Ishikawa (cell line): ENCODE measurements around the gene ITPR1.

Experiments
- CEBPB ChIP-seq: IDR thresholded peaks from 2 replicates; pipeline ENCODE4 v1.6.1; 2012
- CREB1 ChIP-seq: IDR thresholded peaks from 2 replicates; pipeline ENCODE4 v1.6.1; 2012; ENCODE audit warnings: low read depth
- EGR1 ChIP-seq: IDR thresholded peaks from 2 replicates; pipeline ENCODE4 v1.6.1; 2012
- EP300 ChIP-seq: IDR thresholded peaks from 2 replicates; pipeline ENCODE4 v1.6.1; 2012; ENCODE audit warnings: borderline replicate concordance
- FOXM1 ChIP-seq: IDR thresholded peaks from 2 replicates; pipeline ENCODE4 v1.6.1; 2012; ENCODE audit warnings: low read depth, borderline replicate concordance
- NFIC ChIP-seq: IDR thresholded peaks from 2 replicates; pipeline ENCODE4 v1.6.1; 2012
- RAD21 ChIP-seq: IDR thresholded peaks from 2 replicates; pipeline ENCODE4 v1.6.1; 2012; ENCODE audit warnings: low read depth
- REST ChIP-seq: IDR thresholded peaks from 2 replicates; pipeline ENCODE4 v1.6.1; 2012; ENCODE audit warnings: low read depth, mild to moderate bottlenecking
- TAF1 ChIP-seq: IDR thresholded peaks from 2 replicates; pipeline ENCODE4 v1.6.1; 2012; ENCODE audit warnings: low read depth, mild to moderate bottlenecking
- TCF12 ChIP-seq: IDR thresholded peaks from 2 replicates; pipeline ENCODE4 v1.6.1; 2012; ENCODE audit warnings: low read depth
- TEAD4 ChIP-seq: IDR thresholded peaks from 2 replicates; pipeline ENCODE4 v1.6.1; 2012
- USF1 ChIP-seq: IDR thresholded peaks from 2 replicates; pipeline ENCODE4 v1.6.1; 2012
- YY1 ChIP-seq: IDR thresholded peaks from 2 replicates; pipeline ENCODE4 v1.6.1; 2012; ENCODE audit warnings: low read depth
- ZBTB7A ChIP-seq: IDR thresholded peaks from 2 replicates; pipeline ENCODE4 v1.6.1; 2012; ENCODE audit warnings: low read depth
- TF ChIP-seq, protein P1 (sequence below): IDR thresholded peaks from 2 replicates; pipeline ENCODE4 v1.6.1; 2012

The ITPR1 gene

GRCh38 chr3:4833471-4833870 lies 340.3 kb downstream of the ITPR1 start:
- TF ChIP-seq CREB1 (no peak), TCF12 (no peak), NFIC (no peak), ZBTB7A (no peak), RAD21 (no peak), FOXM1 (no peak), USF1 (no peak), EGR1 (no peak), CEBPB (no peak), REST (no peak), TEAD4 (no peak), YY1 (no peak), TAF1 (no peak), EP300 (no peak)
- TF ChIP-seq, protein P1, sequence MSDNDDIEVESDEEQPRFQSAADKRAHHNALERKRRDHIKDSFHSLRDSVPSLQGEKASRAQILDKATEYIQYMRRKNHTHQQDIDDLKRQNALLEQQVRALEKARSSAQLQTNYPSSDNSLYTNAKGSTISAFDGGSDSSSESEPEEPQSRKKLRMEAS = no peak

GRCh38 chr3:4834403-4834866 lies 341.3 kb downstream of the ITPR1 start:
- TF ChIP-seq TCF12 = no peak
- no peak for TF ChIP-seq ZBTB7A
- no peak for TF ChIP-seq EGR1
- TF ChIP-seq YY1 = no peak
- TF ChIP-seq CREB1 = no peak
- no peak for TF ChIP-seq REST
- no peak for TF ChIP-seq USF1
- TF ChIP-seq TAF1 = no peak
- TF ChIP-seq FOXM1 = no peak
- TF ChIP-seq TEAD4 = no peak
- TF ChIP-seq, protein P1 = no peak
- TF ChIP-seq CEBPB = no peak
- no peak for TF ChIP-seq NFIC
- TF ChIP-seq EP300 = no peak
- no peak for TF ChIP-seq RAD21

DNA sequence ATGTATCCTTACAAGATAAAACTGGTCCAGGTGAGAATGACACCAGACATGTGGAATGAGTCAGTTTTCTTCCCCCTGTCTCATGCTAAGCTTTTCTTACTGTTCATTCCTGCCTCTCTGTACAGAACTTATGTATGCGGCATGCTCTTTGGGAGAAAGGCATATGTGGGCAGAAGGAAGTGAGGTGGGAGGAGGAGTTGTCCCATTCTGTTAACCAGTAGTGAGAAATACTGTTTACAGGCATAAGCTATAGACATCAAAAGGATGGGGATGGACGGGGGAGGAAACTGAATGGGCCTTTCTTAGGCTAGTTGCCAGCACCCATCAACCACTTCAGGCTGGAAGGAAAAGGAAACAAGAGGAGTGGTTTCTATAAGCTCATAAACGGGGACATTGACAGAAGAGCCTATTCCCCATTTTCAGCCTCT lies 342.5 kb downstream of the ITPR1 start:
- TF ChIP-seq, protein P1 = no peak
- TF ChIP-seq CEBPB (no peak), NFIC (no peak)

GRCh38 chr3:4836516-4836915 lies 343.4 kb downstream of the ITPR1 start:
- no peak for TF ChIP-seq EP300
- TF ChIP-seq, protein P1 = no peak
- no peak for TF ChIP-seq CREB1
- TF ChIP-seq NFIC = no peak
- no peak for TF ChIP-seq ZBTB7A
- no peak for TF ChIP-seq TCF12
- no peak for TF ChIP-seq TAF1
- TF ChIP-seq FOXM1 = no peak
- TF ChIP-seq EGR1 = no peak
- no peak for TF ChIP-seq YY1

- no peak for TF ChIP-seq FOXM1
- TF ChIP-seq TAF1 = no peak
- no peak for TF ChIP-seq CREB1
- no peak for TF ChIP-seq REST
- TF ChIP-seq YY1 = no peak
- TF ChIP-seq EP300 = no peak
- no peak for TF ChIP-seq CEBPB
- TF ChIP-seq TCF12 = no peak
- TF ChIP-seq TEAD4 = no peak
- no peak for TF ChIP-seq USF1
- TF ChIP-seq, protein P1 = no peak
- TF ChIP-seq ZBTB7A = no peak
- no peak for TF ChIP-seq NFIC
- no peak for TF ChIP-seq EGR1
- no peak for TF ChIP-seq RAD21
Measured at GRCh38 chr3:4837374-4837930, 344.3 kb downstream of the ITPR1 start.
